GM19438 (cell line): ENCODE results near the gene TMEM235.

Source experiments
- ATAC-seq: cut with Tn5 transposase; IDR thresholded peaks from one replicate; pipeline ENCODE4 v1.9.1; 2021; ENCODE audit warnings: low read depth; ENCODE audit not compliant: unreplicated experiment

Gene TMEM235

DNA sequence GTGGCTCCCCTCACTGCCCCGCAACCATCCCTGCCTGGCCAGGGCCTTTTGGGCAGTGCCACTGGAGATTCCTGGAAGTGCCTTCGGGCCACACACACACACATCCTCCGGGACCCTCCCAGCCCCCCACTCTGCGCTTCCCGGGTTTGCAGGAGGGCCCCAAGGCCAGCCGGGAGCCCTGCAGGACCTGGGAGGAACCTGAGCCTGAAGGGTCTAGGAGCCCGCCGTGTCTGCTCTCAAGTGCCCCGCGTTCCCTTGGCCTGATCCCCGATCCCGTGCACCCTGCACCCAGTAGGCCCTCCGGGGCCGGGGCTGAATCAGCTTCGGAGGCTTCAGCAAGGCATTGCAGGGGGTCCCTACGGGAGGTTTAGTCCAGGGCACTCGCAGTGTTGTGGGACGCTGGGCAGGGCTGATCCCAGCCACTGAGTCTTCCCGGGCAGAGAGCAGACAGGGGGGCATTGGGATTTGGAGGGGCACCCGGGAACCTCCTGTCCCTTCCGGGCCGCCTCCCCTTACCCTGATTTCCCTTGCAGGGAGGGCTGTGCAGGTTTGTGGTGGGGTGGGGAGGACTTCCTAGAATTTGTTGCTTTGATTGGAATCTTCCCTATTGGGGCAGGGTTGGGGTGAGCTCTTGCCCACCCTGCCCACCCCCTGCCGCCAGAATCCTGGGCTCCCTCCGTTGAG is 36.9 kb downstream of the TMEM235 start:
- ATAC-seq = no peak

DNA sequence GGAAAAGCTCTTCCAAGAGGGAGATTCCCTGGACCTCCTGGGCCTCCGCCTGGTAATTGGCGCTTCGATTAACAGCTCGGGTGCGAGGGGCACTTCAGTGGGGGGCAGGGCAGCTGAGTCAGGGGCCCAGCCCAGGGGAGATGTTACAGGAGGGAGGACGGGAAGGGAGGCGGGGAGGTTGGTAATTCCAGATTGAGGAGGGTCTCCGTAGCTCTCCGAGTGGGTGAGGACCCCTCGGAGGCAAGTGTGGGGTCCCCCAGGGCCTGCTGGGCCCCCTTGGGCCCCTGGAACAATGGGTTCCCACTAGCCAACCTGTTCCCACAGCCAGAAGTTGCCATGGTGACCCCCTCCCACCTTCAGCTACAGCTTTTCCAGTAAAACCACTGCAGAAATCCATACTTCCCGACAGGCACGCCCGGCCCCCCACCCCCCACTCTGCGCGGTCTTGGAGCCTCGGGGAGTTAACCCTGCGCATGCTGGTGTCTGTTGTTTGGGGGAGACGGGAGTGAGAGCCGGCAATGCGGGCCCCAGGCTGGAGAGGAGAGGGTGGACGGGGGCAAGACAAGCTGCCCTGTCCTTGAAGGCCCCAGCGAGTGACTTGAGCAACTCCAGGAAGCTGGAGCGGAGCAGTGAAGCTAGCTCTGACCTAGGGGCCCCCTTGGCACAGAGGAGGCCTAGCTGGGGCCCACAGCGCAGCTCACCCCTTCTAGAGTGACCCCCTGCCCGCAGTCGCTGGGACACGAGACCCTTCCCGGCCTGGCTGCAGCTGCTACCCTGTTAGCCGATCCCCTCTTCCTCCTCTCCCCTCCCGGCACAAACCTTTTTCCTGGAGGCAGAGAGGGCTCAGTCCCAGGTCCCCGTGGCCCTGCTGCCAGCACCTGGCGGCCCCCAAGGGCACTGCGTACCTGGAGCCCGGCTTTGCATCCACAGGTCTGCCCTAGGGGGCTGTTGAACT is 37.8 kb downstream of the TMEM235 start:
- ATAC-seq = no peak

GRCh38 chr17:78269955-78270381 is 38.5 kb downstream of the TMEM235 start:
- no peak for ATAC-seq

DNA sequence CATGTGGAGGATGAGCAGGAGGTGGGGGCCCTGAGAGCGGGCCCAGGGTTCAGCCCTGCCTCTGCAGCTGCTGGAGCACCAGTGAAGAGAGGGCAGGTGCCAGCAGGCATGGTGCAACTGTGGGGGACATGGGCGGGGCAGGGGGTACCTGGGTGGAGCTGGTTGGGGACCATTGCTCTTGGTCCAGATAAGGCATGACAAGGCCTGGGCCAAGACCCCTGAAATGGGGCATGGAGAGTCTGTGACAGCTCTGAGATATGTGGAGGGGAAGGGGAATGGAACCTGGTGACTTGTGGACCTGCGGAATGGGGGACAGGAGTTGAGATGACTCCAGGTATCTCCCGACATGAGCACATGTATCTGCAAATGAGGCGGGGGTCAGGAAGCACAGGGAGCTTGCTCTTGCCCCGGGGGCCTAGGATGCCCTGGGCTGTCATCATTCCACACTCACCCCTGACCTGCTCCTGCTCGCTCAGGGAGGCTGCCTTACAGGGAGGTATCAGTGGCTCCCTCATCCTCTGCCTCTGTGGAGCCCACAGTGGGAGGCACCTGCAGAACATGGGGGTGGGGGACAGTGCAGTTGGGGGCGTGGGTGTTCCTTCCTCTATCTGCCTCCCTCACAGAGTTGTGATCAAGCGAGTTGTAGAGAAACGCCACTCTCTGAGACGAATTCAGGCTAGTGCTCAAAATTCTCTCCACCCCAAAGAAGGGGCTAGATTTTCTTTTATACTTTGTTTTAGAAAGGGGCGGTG is 40.2 kb downstream of the TMEM235 start:
- ATAC-seq = no peak

GRCh38 chr17:78272181-78272913 is 40.9 kb downstream of the TMEM235 start:
- ATAC-seq = no peak

GRCh38 chr17:78272914-78273258 is 41.5 kb downstream of the TMEM235 start:
- no peak for ATAC-seq

GRCh38 chr17:78273813-78274212 is 42.4 kb downstream of the TMEM235 start:
- no peak for ATAC-seq

GRCh38 chr17:78275355-78275754 is 43.9 kb downstream of the TMEM235 start:
- ATAC-seq = no peak

GRCh38 chr17:78276098-78276887 is 44.9 kb downstream of the TMEM235 start:
- ATAC-seq = no peak

DNA sequence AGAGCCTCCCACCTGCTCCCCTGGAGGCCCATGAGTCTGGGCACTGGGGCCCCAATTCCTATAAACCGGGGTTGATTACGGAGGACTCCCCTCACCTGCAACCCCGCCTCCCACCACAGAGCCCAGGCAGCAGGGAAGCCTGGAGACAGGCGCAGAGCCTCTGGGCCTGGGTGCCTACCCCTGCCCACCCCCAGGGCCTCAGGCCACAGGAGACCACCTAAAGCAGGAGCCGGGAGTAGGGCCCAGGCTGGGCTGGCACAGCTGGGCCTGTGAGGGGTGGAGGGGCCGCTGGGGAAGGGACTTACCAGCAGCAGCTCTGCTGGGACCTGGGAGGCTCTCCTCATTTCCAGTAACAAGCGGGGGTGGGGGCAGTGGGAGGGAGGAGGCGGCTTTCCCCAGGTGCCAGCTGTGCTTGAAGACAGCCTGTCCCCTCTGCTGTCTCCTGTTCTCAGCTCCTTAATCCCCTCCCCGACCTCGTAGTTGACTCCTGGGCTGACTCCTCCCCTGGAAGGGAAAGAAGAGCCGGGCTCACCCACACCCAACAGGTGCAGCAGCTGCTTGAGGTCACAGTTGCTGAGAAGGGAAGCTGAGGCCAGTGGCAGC is 46.8 kb downstream of the TMEM235 start:
- ATAC-seq = no peak

DNA sequence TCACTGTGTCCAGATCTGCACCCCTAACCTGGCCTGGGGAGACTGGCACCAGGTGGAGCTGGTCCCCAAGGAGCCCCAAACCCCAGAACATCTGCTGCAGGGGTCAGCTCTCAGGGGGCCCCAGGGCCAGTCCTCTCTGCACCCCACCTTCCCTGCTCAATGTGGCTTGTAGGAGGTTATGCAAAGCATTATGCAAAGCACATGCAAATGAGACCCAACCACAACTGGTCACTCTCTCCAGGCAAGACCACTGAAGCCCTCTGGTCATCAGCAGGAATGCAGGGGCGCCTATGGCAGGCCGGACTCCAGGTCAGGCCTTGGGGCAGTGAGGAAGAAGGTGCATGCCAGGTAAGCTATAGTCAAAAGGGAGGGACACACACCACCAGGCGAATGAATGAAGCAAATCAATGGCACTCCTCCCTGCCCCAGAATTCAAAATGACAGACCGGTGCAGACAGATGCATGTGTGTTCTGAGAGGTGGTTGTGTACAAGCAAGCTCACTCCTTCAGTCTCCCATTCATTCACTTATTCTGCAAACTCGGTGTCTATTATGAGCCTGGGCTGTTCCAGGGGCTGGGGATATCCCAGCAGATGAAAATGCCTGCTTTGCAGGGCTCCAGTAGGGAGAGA is 48.0 kb downstream of the TMEM235 start:
- no peak for ATAC-seq

GRCh38 chr17:78281249-78281845 is 49.9 kb downstream of the TMEM235 start:
- ATAC-seq = no peak

DNA sequence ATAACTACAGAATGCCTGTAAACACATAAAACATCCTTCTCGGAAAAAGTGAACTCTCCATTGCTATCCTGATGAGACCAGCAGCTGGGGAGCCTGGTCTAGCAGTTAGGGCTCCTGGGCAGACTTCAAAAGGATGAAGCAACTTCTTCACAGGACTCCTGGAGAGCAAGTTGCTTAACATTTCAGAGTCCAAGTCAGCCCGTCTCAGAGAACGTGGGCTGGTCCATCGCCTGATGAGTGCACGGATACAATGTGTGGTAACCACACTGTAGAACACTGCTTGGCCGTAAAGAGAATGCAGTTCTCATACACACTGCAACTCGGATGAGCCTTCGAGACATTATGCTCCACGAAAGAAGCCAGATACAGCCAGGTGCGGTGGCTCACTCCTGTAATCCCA is 52.7 kb downstream of the TMEM235 start:
- no peak for ATAC-seq

- ATAC-seq = no peak
Observed at GRCh38 chr17:78289004-78289403, 57.6 kb downstream of the TMEM235 start.

DNA sequence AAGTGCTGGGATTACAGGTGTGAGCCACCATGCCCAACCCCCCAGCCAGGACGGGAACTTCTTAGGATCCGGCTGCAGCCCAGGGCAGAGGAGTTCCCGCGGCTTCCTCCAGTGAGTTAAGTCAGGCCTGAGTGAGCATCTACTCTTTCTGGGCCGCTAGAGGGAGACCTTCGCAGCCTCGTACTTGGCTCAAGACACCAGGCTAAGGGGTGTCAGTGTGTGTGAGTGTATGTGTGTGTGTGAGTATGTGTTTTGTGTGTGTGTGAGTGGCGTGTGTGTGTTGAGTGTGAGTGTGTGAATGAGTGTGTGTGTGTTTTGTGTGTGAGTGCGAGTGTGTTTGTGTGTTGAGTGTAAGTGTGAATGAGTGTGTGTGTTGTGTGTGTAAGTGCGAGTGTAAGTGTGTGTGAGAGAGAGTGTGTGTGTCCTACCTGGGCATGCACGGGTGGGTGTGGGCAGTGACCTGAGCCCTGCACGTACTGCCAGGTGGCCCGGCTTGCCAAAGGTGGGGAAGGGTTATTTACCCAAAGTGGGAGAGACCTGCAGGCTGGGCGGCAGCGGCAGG is 58.5 kb downstream of the TMEM235 start:
- no peak for ATAC-seq
